HUDEP-2 (cell line): ENCODE data around the gene LKAAEAR1.

ENCODE experiments used
- DNase-seq, 76 experiments: peaks; one replicate each; lab custom pipeline; 2025; ENCODE audit not compliant: unreplicated experiment in 76 of 76; lab: John Stamatoyannopoulos, UW

The LKAAEAR1 gene

GRCh38 chr20:64111841-64112641, 27.8 kb upstream of the LKAAEAR1 start:
- DNase-seq = no peak

- DNase-seq = no peak
These were observed 26.3 kb upstream of the LKAAEAR1 start for GRCh38 chr20:64110411-64111068.

- DNase-seq = no peak
These were observed 25.7 kb upstream of the LKAAEAR1 start for GRCh38 chr20:64109831-64110391.

GRCh38 chr20:64108731-64109681, 24.8 kb upstream of the LKAAEAR1 start:
- no peak for DNase-seq

GRCh38 chr20:64107736-64108457, 23.7 kb upstream of the LKAAEAR1 start:
- no peak for DNase-seq

GRCh38 chr20:64106981-64107735, 23.0 kb upstream of the LKAAEAR1 start, which contains the start of gene NPBWR2:
Gene NPBWR2 (minus strand): TSS chr20:64107565. CDS start chr20:64106831, 734 bp downstream.
- DNase-seq = no peak

GRCh38 chr20:64106435-64106961, 22.3 kb upstream of the LKAAEAR1 start:
- DNase-seq = no peak

- no peak for DNase-seq
These were observed 21.7 kb upstream of the LKAAEAR1 start for GRCh38 chr20:64105846-64106434.

GRCh38 chr20:64104667-64105451, 20.7 kb upstream of the LKAAEAR1 start:
- no peak for DNase-seq

- DNase-seq = no peak
These were observed 19.9 kb upstream of the LKAAEAR1 start for GRCh38 chr20:64103871-64104666.

- DNase-seq = no peak
These were observed 18.6 kb upstream of the LKAAEAR1 start for GRCh38 chr20:64102647-64103354.

- DNase-seq = peak in 19 of 76 experiments; percentile 4 to 41 (median 20)
These were observed 17.8 kb upstream of the LKAAEAR1 start for GRCh38 chr20:64101731-64102621.

- no peak for DNase-seq
These were observed 16.9 kb upstream of the LKAAEAR1 start for GRCh38 chr20:64100946-64101688.

GRCh38 chr20:64100566-64100888, 16.3 kb upstream of the LKAAEAR1 start:
- DNase-seq = no peak
